Osteoblast (primary cell): ENCODE data around the gene ATP8B3. TPM values are rescaled to one million over a fixed set of nuclear protein-coding genes. Genes with fewer than 3 reads are reported as not detected.

Experiments
- DNase-seq: peaks from one replicate; pipeline ENCODE4 v3.0.0; 2011; ENCODE audit warnings: low spot score, mixed read lengths; ENCODE audit not compliant: insufficient read length; ENCODE audit errors: missing footprints
- H2AFZ ChIP-seq: 2 replicates; pipeline ENCODE4 v1.6.0; 2011; ENCODE audit warnings: mild to moderate bottlenecking, low read length
- H3K27ac ChIP-seq: 2 replicates; pipeline ENCODE4 v1.5.1; 2011; ENCODE audit warnings: mild to moderate bottlenecking, low read depth, low read length, moderate library complexity
- H3K27me3 ChIP-seq: 2 replicates; pipeline ENCODE4 v1.6.0; 2012; ENCODE audit warnings: mild to moderate bottlenecking, control low read depth, inconsistent platforms, low read length, moderate library complexity; ENCODE audit not compliant: insufficient read depth
- H3K36me3 ChIP-seq: 2 replicates; pipeline ENCODE4 v1.5.1; 2011; ENCODE audit warnings: mild to moderate bottlenecking, low read length, control low read depth, moderate library complexity; ENCODE audit not compliant: insufficient read depth
- H3K4me1 ChIP-seq: 2 replicates; pipeline ENCODE4 v1.5.1; 2011; ENCODE audit warnings: mild to moderate bottlenecking, low read length, control low read depth, moderate library complexity; ENCODE audit not compliant: insufficient read depth
- H3K4me2 ChIP-seq: 2 replicates; pipeline ENCODE4 v1.6.0; 2011; ENCODE audit warnings: mild to moderate bottlenecking, low read length; ENCODE audit not compliant: insufficient read depth
- H3K4me3 ChIP-seq: fragments of 200-600 bp; sonication (generic); 3 replicates; pipeline ENCODE4 v1.5.1; 2012; ENCODE audit warnings: mild to moderate bottlenecking, low read length, inconsistent platforms; ENCODE audit not compliant: insufficient read depth
- H3K79me2 ChIP-seq: 2 replicates; pipeline ENCODE4 v1.6.0; 2012; ENCODE audit warnings: mild to moderate bottlenecking, low read length, control low read depth, inconsistent platforms; ENCODE audit not compliant: insufficient read depth
- H3K9me3 ChIP-seq: 2 replicates; pipeline ENCODE4 v1.5.1; 2011; ENCODE audit warnings: low read depth, low read length, control low read depth
- H4K20me1 ChIP-seq: 2 replicates; pipeline ENCODE4 v1.6.0; 2012; ENCODE audit warnings: mild to moderate bottlenecking, low read length, control low read depth; ENCODE audit not compliant: insufficient read depth
- CTCF ChIP-seq: IDR thresholded peaks from 2 replicates; pipeline ENCODE4 v1.5.1; 2011; ENCODE audit warnings: mild to moderate bottlenecking, low read depth, low read length, moderate library complexity; ENCODE audit errors: extremely low read depth
- total RNA-seq: library from RNA; depleted of rRNA; stranded (reverse); fragments of >200 nt; gene quantifications from 2 replicates; pipeline ENCODE4 v1.2.3, GENCODE V29; 2012

ATP8B3 gene
- total RNA-seq, 1 donor = 0.72 TPM

GRCh38 chr19:1810439-1811160 is 1.5 kb downstream of the ATP8B3 start:
- Histone ChIP-seq H2AFZ (no peak overlapping the region), H4K20me1 (peaks cover 11% of the 10 kb centered on the region), H3K4me2 (no peak overlapping the region), H3K36me3 (no peaks in the 10 kb centered on the region), H3K27ac (no peak overlapping the region), H3K4me1 (peaks cover 9% of the 10 kb centered on the region), H3K79me2 (no peaks in the 10 kb centered on the region), H3K27me3 (no peaks in the 10 kb centered on the region), H3K9me3 (no peaks in the 10 kb centered on the region), H3K4me3 (no peak overlapping the region)
- DNase-seq = no peak
- TF ChIP-seq CTCF = no peak

GRCh38 chr19:1809678-1810077 is 2.4 kb downstream of the ATP8B3 start:
- H3K4me1 ChIP-seq = peaks cover 9% of the 10 kb centered on the region
- no peaks in the 10 kb centered on the region for H3K27me3 ChIP-seq
- H3K79me2 ChIP-seq = no peaks in the 10 kb centered on the region
- H3K36me3 ChIP-seq = no peaks in the 10 kb centered on the region
- H3K4me3 ChIP-seq = no peak overlapping the region
- H4K20me1 ChIP-seq = peaks cover 9% of the 10 kb centered on the region
- TF ChIP-seq CTCF = no peak
- no peak overlapping the region for H3K27ac ChIP-seq
- no peak for DNase-seq
- H2AFZ ChIP-seq = no peak overlapping the region
- H3K4me2 ChIP-seq = no peak overlapping the region
- no peaks in the 10 kb centered on the region for H3K9me3 ChIP-seq

GRCh38 chr19:1808395-1808731 is 3.7 kb downstream of the ATP8B3 start:
- no peak overlapping the region for H2AFZ ChIP-seq
- no peaks in the 10 kb centered on the region for H3K79me2 ChIP-seq
- H3K27me3 ChIP-seq = no peaks in the 10 kb centered on the region
- no peak overlapping the region for H3K4me2 ChIP-seq
- H3K4me1 ChIP-seq = peaks cover 9% of the 10 kb centered on the region
- H3K36me3 ChIP-seq = no peaks in the 10 kb centered on the region
- no peak overlapping the region for H3K27ac ChIP-seq
- no peak for TF ChIP-seq CTCF
- no peaks in the 10 kb centered on the region for H3K9me3 ChIP-seq
- no peak overlapping the region for H3K4me3 ChIP-seq
- no peak for DNase-seq
- no peaks in the 10 kb centered on the region for H4K20me1 ChIP-seq

- H4K20me1 ChIP-seq = no peaks in the 10 kb centered on the region
- H3K4me3 ChIP-seq = no peak overlapping the region
- no peak overlapping the region for H2AFZ ChIP-seq
- peaks cover 5% of the 10 kb centered on the region for H3K4me1 ChIP-seq
- no peaks in the 10 kb centered on the region for H3K9me3 ChIP-seq
- no peak overlapping the region for H3K27ac ChIP-seq
- no peaks in the 10 kb centered on the region for H3K79me2 ChIP-seq
- H3K36me3 ChIP-seq = no peaks in the 10 kb centered on the region
- H3K27me3 ChIP-seq = no peaks in the 10 kb centered on the region
- DNase-seq = no peak
- H3K4me2 ChIP-seq = no peak overlapping the region
- TF ChIP-seq CTCF = no peak
Measured at GRCh38 chr19:1807695-1808394, 4.2 kb downstream of the ATP8B3 start.
